Uterus (tissue), 4 donors: Measurements from ENCODE around the gene NLGN1. TPM values are rescaled to one million over a fixed set of nuclear protein-coding genes. Genes with fewer than 3 reads are reported as not detected.

Experiments
- DNase-seq, 2 donors: peaks; one replicate each; pipeline ENCODE4 v3.0.0-alpha.2; 2019 to 2020
- H3K27ac ChIP-seq, 2 donors: fragments of 200-600 bp; sonication (generic); 1 replicate in 1 of 2; 2 replicates in 1 of 2; pipeline ENCODE4 v1.5.1; 2016 to 2018
- H3K27me3 ChIP-seq, 2 donors: fragments of 200-600 bp; sonication (generic); one replicate each; pipeline ENCODE4 v1.5.1; 2018 to 2019; ENCODE audit warnings: control low read depth in 1 of 2
- H3K36me3 ChIP-seq, 2 donors: fragments of 200-600 bp; sonication (generic); one replicate each; pipeline ENCODE4 v1.5.1; 2019; ENCODE audit warnings: control low read depth in 1 of 2
- H3K4me1 ChIP-seq, 2 donors: fragments of 200-600 bp; sonication (generic); one replicate each; pipeline ENCODE4 v1.5.1; 2018 to 2019; ENCODE audit warnings: control low read depth in 1 of 2
- H3K4me3 ChIP-seq, 2 donors: fragments of 200-600 bp; sonication (generic); 1 replicate in 1 of 2; 2 replicates in 1 of 2; pipeline ENCODE4 v1.5.1; 2018 to 2019; ENCODE audit warnings: mild to moderate bottlenecking in 1 of 2
- H3K9me3 ChIP-seq, 2 donors: fragments of 200-600 bp; sonication (generic); one replicate each; pipeline ENCODE4 v1.5.1; 2019; ENCODE audit warnings: control low read depth in 1 of 2
- POLR2A ChIP-seq, 2 donors: fragments of 450-650 bp; IDR thresholded peaks; one replicate each; pipeline ENCODE4 v1.6.1; 2016; ENCODE audit warnings: antibody characterized with exemption in 2 of 2, mild to moderate bottlenecking in 1 of 2, moderate library complexity in 1 of 2
- intact Hi-C: fragments of 100-400 bp; cut with DNase I; formaldehyde crosslinking; loops from one replicate; pipeline ENCODE4 v1.15.1; 2023; ENCODE audit warnings: low total_unique reads
- total RNA-seq, 4 donors: library from RNA; depleted of rRNA in 3 of 4; stranded (reverse); fragments of >200 nt in 3 of 4; gene quantifications; one replicate each; pipeline versions ENCODE4 v1.1.0 to v1.2.4, GENCODE V29; 2014 to 2023
- TF ChIP-seq, protein P1 (sequence below), 4 experiments: fragments of 200-600 bp in 2 of 4; fragments of 450-650 bp in 2 of 4; sonication (generic) in 2 of 4; IDR thresholded peaks; one replicate each; pipeline ENCODE4 v1.5.1; 2016 to 2019; ENCODE audit warnings: antibody characterized with exemption in 4 of 4, mild to moderate bottlenecking in 2 of 4, moderate library complexity in 1 of 4
- donor health status: DM: yes; HTN: yes; CAD: no.

Gene NLGN1
- total RNA-seq, 4 donors from 2014 or later = 3.6 to 44.8 (median 9.8) TPM

DNA sequence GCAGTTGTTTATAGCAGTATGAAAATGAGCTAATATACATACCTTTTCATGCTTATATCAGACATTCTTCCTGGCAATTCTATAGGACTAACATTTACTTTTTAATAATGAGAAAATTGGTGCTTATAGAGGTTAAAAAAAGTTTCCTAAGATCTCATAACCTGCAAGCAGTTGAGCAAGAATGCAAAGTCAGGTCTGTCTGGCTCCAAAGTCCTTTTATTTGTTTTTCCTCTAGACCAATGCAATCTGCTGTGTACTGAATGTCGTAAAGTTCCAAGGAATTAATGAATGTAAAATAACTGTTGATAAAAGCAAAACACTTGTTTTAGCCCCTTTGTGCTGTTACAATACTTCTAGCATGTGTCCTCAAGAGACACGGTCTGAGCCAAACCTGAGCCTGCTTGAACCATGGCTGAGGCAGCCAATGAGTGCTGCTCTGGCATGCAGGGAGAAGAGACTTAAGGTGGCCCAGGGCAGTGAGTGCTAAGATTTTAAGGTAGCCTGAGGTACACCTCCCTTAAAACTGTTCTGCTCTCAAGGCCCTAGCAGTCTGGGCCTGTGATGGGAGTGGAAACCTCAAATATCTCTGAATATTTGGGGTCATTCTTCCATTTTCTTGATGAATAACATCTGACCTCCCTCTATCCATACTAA is 906.5 kb downstream of the NLGN1 start:
- H3K27ac ChIP-seq = no peak overlapping the region
- no peaks in the 10 kb centered on the region for H3K4me1 ChIP-seq
- H3K27me3 ChIP-seq = no peaks in the 10 kb centered on the region
- H3K4me3 ChIP-seq = no peak overlapping the region
- H3K9me3 ChIP-seq = no peaks in the 10 kb centered on the region
- TF ChIP-seq POLR2A (IDR thresholded peaks at IDR 0.05) = no peak
- TF ChIP-seq, protein P1, sequence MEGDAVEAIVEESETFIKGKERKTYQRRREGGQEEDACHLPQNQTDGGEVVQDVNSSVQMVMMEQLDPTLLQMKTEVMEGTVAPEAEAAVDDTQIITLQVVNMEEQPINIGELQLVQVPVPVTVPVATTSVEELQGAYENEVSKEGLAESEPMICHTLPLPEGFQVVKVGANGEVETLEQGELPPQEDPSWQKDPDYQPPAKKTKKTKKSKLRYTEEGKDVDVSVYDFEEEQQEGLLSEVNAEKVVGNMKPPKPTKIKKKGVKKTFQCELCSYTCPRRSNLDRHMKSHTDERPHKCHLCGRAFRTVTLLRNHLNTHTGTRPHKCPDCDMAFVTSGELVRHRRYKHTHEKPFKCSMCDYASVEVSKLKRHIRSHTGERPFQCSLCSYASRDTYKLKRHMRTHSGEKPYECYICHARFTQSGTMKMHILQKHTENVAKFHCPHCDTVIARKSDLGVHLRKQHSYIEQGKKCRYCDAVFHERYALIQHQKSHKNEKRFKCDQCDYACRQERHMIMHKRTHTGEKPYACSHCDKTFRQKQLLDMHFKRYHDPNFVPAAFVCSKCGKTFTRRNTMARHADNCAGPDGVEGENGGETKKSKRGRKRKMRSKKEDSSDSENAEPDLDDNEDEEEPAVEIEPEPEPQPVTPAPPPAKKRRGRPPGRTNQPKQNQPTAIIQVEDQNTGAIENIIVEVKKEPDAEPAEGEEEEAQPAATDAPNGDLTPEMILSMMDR (IDR thresholded peaks at IDR 0.05) = no peak
- intact Hi-C loops = no loop called here
- no peak for DNase-seq
- no peaks in the 10 kb centered on the region for H3K36me3 ChIP-seq

DNA sequence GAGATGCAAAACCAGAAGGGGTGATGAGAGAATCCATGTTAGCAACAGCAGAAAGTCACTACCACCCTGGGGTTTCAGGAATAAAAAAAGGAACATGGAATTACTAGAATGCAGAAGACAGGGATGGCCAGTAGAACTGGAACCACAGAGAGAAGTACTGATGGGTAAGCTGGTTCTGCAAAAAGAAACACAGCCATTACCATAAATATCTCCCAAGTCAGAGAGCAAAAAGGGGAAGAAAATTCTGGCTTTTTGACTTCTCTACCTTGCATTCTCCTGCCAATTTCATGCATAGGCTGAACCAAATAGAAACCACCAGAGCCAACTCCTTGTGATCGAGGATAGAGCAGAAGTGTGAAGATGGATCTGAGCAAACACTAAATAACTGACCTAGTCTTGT is 911.2 kb downstream of the NLGN1 start:
- Histone ChIP-seq H3K27me3 (no peaks in the 10 kb centered on the region), H3K4me1 (no peaks in the 10 kb centered on the region), H3K27ac (no peak overlapping the region), H3K36me3 (no peaks in the 10 kb centered on the region), H3K9me3 (no peaks in the 10 kb centered on the region), H3K4me3 (no peak overlapping the region)
- intact Hi-C loops = no loop called here
- DNase-seq = no peak
- TF ChIP-seq, protein P1 (IDR thresholded peaks at IDR 0.05) = no peak
- no peak for TF ChIP-seq POLR2A (IDR thresholded peaks at IDR 0.05)

DNA sequence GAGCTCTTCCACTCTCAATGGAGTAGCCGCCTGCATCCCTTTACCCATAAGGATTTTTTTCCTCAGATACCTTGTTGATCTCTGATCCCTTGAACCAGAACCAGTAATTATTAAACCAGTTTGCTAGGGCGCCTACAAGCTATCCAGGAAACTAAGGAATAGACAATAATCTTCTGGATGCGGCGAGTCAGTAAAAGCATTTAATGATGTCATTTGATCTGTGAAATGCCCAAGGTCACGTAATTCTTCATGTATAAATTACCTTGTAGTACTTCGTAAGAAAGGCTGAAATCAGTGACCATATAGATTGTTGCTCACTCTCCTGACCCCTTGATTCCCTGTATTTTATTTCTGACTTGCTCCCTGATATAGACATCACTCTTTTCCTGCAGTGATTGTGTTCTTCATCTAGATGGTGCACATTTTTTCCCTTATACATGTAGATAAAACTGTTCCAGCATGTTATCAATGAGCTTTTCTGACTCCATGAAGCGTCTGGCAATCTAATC is 913.0 kb downstream of the NLGN1 start:
- H3K27ac ChIP-seq = no peak overlapping the region
- no peaks in the 10 kb centered on the region for H3K4me1 ChIP-seq
- intact Hi-C loops = no loop called here

DNA sequence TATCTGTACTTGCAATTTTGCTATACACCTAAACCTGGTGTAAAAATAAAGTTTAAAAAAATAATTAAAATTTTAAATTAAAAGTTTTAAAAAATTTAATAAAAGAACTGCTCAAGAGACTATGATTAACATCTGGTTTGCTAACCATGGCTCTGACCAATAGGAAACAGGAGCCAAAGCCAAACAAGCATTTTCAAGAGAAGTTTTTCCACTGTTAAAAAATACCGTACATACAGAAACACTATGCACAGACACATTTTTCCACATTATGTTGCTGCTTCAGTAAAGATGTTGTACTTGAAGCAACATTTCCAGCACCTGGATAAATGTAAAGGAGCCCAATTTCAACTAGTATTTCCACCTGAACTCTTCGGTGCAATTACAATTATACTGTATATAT is 917.7 kb downstream of the NLGN1 start:
- TF ChIP-seq, protein P1 (IDR thresholded peaks at IDR 0.05) = no peak
- no peak for TF ChIP-seq POLR2A (IDR thresholded peaks at IDR 0.05)
- intact Hi-C loops = no loop called here
- Histone ChIP-seq H3K36me3 (no peaks in the 10 kb centered on the region), H3K4me3 (no peak overlapping the region), H3K27ac (no peak overlapping the region), H3K27me3 (no peaks in the 10 kb centered on the region), H3K4me1 (no peaks in the 10 kb centered on the region), H3K9me3 (no peaks in the 10 kb centered on the region)
- no peak for DNase-seq

More for the DNA sequence above, 913.0 kb downstream of the NLGN1 start:
- H3K9me3 ChIP-seq = no peaks in the 10 kb centered on the region
- H3K27me3 ChIP-seq = no peaks in the 10 kb centered on the region
- no peaks in the 10 kb centered on the region for H3K36me3 ChIP-seq
- no peak for DNase-seq
- no peak overlapping the region for H3K4me3 ChIP-seq
- TF ChIP-seq, protein P1 (IDR thresholded peaks at IDR 0.05) = no peak
- TF ChIP-seq POLR2A (IDR thresholded peaks at IDR 0.05) = no peak

DNA sequence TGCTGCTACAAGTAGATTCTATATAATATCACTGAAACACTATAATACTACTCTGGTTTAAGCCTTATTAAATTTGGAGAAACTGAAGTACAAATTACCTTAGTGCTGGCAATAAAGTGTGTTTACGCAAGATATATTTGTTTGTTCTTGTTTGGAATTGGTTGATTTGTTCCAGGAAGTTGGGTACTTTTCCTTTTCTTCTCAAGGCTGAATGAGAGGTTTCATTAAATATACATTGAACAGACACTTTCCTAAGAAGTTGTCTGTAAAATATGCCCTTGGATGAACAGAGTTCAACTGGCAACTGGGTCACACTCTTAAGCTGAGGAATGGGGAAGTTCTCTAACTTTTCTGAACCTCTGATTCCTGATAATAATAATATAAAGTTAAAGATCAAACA is 919.5 kb downstream of the NLGN1 start:
- intact Hi-C loops = no loop called here
- no peak overlapping the region for H3K27ac ChIP-seq
- H3K4me1 ChIP-seq = no peaks in the 10 kb centered on the region
- H3K27me3 ChIP-seq = no peaks in the 10 kb centered on the region
- H3K36me3 ChIP-seq = no peaks in the 10 kb centered on the region
- DNase-seq = no peak
- H3K4me3 ChIP-seq = no peak overlapping the region
- TF ChIP-seq, protein P1 (IDR thresholded peaks at IDR 0.05) = no peak
- H3K9me3 ChIP-seq = no peaks in the 10 kb centered on the region
